AG09309 (cell line): ENCODE results near the gene ECE1.

ENCODE experiments used
- DNase-seq: peaks from one replicate; pipeline ENCODE4 v3.0.0-alpha.2; 2010; ENCODE audit warnings: low read depth
- H3K4me3 ChIP-seq: 2 replicates; pipeline ENCODE4 v1.5.1; 2011; ENCODE audit warnings: mild to moderate bottlenecking, low read depth, low read length, moderate library complexity; ENCODE audit not compliant: control insufficient read depth
- CTCF ChIP-seq: IDR thresholded peaks from 2 replicates; pipeline ENCODE4 v1.5.1; 2011; ENCODE audit warnings: mild to moderate bottlenecking, low read depth, low read length, inconsistent platforms; ENCODE audit not compliant: insufficient read depth, control insufficient read depth; ENCODE audit errors: missing control alignments

Gene ECE1

GRCh38 chr1:21337010-21337437, 46.8 kb upstream of the ECE1 start:
- no peak overlapping the region for H3K4me3 ChIP-seq
- no peak for DNase-seq
- TF ChIP-seq CTCF = no peak

- no peak for TF ChIP-seq CTCF
- no peak for DNase-seq
- no peak overlapping the region for H3K4me3 ChIP-seq
Observed at GRCh38 chr1:21335750-21336224, 45.5 kb upstream of the ECE1 start.

- no peak for DNase-seq
- TF ChIP-seq CTCF = no peak
- peak overlapping the region; percentile 35 for H3K4me3 ChIP-seq
Observed at GRCh38 chr1:21335088-21335691, 44.9 kb upstream of the ECE1 start.

GRCh38 chr1:21334214-21335087, 44.2 kb upstream of the ECE1 start:
- peak overlapping the region; percentile 35 for H3K4me3 ChIP-seq
- DNase-seq = peak; percentile 76
- TF ChIP-seq CTCF = peak; percentile 94

- DNase-seq = no peak
- H3K4me3 ChIP-seq = peak overlapping the region; percentile 34
- no peak for TF ChIP-seq CTCF
Observed at GRCh38 chr1:21333824-21334213, 43.6 kb upstream of the ECE1 start.

GRCh38 chr1:21332554-21333311, 42.5 kb upstream of the ECE1 start:
- DNase-seq = no peak
- H3K4me3 ChIP-seq = no peak overlapping the region

More at GRCh38 chr1:21332554-21333311, 42.5 kb upstream of the ECE1 start:
- TF ChIP-seq CTCF = no peak
